Measurements from ENCODE around the gene PRSS56. TPM values are rescaled to one million over a fixed set of nuclear protein-coding genes. Genes with fewer than 3 reads are reported as not detected.
A peak's percentile ranks its signal among the peaks of the same experiment; 100 is the strongest.

The PRSS56 gene
- total RNA-seq: not detected

DNA sequence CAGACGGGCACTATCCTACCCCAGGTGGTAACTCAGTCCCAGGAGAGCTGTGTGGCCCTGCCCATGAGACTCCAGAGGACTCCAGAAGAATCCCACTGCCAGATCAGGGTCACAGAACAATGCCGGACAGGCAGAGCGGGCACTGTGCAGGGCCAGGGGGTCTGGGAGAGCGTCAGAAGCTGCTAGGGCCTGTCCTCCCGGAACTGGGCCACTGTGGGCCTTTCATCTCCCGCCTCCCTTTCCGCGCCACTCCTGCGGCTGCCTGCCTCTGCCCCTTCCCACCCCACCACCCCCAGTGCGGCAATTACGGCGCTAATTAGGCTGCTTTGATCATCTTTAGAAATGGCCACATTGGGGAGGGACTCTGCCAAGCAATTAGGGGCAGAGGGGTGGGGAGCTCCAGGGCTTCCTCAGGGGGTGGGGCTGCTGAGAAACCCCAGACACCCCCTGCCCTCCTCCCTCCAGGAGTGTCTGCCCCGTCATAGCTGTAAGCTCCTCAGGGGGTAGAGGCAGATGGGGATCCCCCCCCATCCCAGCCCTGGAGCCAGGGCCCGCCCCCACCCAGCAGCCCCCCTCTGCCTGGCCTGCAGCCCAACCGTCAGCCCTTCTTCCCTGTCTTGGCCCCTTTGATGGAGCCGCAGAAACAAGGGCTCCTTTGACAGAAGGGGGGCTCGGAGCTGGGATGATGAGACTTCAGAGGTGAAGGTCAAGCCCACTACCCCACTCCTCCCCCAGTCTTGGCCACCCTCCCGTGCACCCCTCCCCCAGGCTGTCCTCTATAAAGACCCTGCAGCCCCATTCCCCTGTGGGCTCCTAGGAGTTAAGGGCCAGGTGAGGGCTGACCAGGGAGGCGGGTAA, at the start of gene PRSS56:
Gene PRSS56 (plus strand): TSS at position 808 of the 858 bp plus-strand sequence. CDS start 211 bp downstream, outside the sequence.
- peaks cover 23% of the 10 kb centered on the region for H3K27me3 ChIP-seq
- no peak within 1 kb of the TSS for H3K4me3 ChIP-seq (replicated peaks in 1 of 3)
- no peaks in the 10 kb centered on the region for H3K9me3 ChIP-seq
- H3K36me3 ChIP-seq: no peaks in the 10 kb centered on the region
- H3K27ac ChIP-seq: no peak within 1 kb of the TSS
- WGBS, 2 donors: 65 to 69% methylated on average over 8 to 17 of the region's 19 CpGs
- no peak for TF ChIP-seq POLR2A (IDR thresholded peaks at IDR 0.05)
- TF ChIP-seq, protein P1, sequence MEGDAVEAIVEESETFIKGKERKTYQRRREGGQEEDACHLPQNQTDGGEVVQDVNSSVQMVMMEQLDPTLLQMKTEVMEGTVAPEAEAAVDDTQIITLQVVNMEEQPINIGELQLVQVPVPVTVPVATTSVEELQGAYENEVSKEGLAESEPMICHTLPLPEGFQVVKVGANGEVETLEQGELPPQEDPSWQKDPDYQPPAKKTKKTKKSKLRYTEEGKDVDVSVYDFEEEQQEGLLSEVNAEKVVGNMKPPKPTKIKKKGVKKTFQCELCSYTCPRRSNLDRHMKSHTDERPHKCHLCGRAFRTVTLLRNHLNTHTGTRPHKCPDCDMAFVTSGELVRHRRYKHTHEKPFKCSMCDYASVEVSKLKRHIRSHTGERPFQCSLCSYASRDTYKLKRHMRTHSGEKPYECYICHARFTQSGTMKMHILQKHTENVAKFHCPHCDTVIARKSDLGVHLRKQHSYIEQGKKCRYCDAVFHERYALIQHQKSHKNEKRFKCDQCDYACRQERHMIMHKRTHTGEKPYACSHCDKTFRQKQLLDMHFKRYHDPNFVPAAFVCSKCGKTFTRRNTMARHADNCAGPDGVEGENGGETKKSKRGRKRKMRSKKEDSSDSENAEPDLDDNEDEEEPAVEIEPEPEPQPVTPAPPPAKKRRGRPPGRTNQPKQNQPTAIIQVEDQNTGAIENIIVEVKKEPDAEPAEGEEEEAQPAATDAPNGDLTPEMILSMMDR (IDR thresholded peaks at IDR 0.05): no peak
- peaks cover 6 to 22% of the 10 kb centered on the region in 2 donors for H3K4me1 ChIP-seq
- intact Hi-C loops (cut with DNase I): loop anchor here (5.0 to 10.0 kb wide), 2 partner anchors 73 to 595 kb away; partner anchors contain the start of gene NPPC
- no peak for DNase-seq

DNA sequence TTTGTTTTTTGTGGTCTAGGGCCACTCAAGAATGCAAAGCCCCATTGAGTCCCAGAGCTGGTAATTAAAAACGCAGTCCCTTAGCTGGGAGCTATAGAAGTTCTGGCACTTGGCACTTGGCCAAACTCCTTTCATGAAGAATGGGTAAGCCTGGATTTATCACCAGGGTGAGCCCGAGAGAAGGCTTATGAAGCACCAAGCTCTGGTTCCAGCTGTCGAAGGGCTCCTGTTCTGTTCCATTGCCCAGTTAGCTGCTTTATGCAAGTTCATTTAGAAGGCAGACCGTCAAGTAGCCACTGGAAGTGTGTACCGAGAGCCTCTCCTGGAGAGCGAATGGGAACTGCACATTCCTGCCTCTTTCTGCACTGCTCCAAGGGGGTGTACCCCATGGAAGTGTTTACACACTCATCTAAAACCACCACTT, 46.7 kb upstream of the PRSS56 start:
- DNase-seq: peak; percentile 71 to 79
- Histone ChIP-seq H3K4me1 (peaks cover 3 to 6% of the 10 kb centered on the region in 2 donors), H3K36me3 (no peaks in the 10 kb centered on the region), H3K9me3 (no peaks in the 10 kb centered on the region), H3K27me3 (no peaks in the 10 kb centered on the region), H3K4me3 (replicated peaks in 1 of 3) (no peak overlapping the region), H3K27ac (no peak overlapping the region)
- intact Hi-C loops (cut with DNase I): no loop called here
- 11 to 33% methylated on average over 6 of the region's 6 CpGs for WGBS, 2 donors
- TF ChIP-seq POLR2A (IDR thresholded peaks at IDR 0.05): no peak
- TF ChIP-seq, protein P1 (IDR thresholded peaks at IDR 0.05): peak in 1 of 6 experiments; percentile 19

DNA sequence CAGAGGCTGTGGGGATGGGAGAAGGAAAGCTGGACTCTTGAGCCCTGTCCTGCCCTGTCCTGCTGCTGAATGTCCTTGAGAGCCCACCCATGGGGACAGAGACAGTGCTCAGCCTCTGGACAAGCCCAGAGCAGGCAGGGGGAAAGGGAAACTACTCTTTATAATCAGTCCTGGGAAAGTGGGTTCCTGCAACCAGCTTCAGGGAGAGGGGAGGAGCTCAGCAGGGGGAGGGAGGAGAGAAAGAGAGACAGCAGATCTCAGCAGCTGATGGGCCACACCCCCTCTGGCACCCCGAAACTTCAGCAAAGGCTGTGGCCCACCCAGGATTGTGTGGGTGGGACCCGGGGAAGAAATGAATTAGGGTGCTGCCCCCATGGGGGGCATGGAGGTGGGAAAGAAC, 44.1 kb upstream of the PRSS56 start:
- 69 to 88% methylated on average over 2 of the region's 2 CpGs for WGBS, 2 donors
- Histone ChIP-seq H3K9me3 (no peaks in the 10 kb centered on the region), H3K4me1 (peaks cover 3 to 6% of the 10 kb centered on the region in 2 donors), H3K27ac (no peak overlapping the region), H3K36me3 (no peaks in the 10 kb centered on the region), H3K4me3 (replicated peaks in 1 of 3) (no peak overlapping the region), H3K27me3 (no peaks in the 10 kb centered on the region)
- intact Hi-C loops (cut with DNase I): no loop called here
- TF ChIP-seq, protein P1 (IDR thresholded peaks at IDR 0.05): no peak
- no peak for TF ChIP-seq POLR2A (IDR thresholded peaks at IDR 0.05)
- DNase-seq: no peak

DNA sequence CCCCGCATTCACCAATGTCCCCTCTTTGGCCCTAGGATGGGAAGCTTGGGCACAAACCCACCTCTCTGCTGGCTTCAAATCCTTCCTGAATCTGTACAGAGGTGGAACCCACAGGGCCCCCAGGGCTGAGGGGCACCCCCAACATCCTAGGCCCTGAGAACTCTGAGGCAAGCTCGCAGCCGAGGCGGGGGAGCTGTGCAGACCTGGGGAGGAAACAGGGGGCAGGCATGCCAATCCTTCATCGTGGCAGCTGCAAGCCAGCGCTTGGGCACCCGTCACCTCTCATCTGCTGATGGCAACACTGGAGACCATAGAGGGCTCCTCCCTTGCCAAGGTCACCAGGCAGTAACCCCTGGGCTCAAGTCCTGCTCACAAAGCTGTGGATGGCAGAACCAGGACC, 43.4 kb upstream of the PRSS56 start:
- H3K27me3 ChIP-seq: no peaks in the 10 kb centered on the region
- intact Hi-C loops (cut with DNase I): no loop called here

More for the DNA sequence above, 43.4 kb upstream of the PRSS56 start:
- DNase-seq: no peak
- no peak for TF ChIP-seq POLR2A (IDR thresholded peaks at IDR 0.05)
- TF ChIP-seq, protein P1 (IDR thresholded peaks at IDR 0.05): no peak
- peaks cover 3 to 6% of the 10 kb centered on the region in 2 donors for H3K4me1 ChIP-seq
- 96 to 100% methylated on average over 3 to 6 of the region's 7 CpGs for WGBS, 2 donors
- no peak overlapping the region for H3K4me3 ChIP-seq (replicated peaks in 1 of 3)
- no peaks in the 10 kb centered on the region for H3K36me3 ChIP-seq
- H3K27ac ChIP-seq: no peak overlapping the region
- no peaks in the 10 kb centered on the region for H3K9me3 ChIP-seq

Measured in thyroid gland (tissue), 4 donors.